GM12801 (cell line): ENCODE measurements around the gene SSR2.

Experiments used
- TF ChIP-seq, protein P1 (sequence below): IDR thresholded peaks from one replicate; pipeline ENCODE4 v1.5.1; 2011; ENCODE audit warnings: control low read depth; ENCODE audit not compliant: insufficient read length; ENCODE audit errors: extremely low read depth

The SSR2 gene

DNA sequence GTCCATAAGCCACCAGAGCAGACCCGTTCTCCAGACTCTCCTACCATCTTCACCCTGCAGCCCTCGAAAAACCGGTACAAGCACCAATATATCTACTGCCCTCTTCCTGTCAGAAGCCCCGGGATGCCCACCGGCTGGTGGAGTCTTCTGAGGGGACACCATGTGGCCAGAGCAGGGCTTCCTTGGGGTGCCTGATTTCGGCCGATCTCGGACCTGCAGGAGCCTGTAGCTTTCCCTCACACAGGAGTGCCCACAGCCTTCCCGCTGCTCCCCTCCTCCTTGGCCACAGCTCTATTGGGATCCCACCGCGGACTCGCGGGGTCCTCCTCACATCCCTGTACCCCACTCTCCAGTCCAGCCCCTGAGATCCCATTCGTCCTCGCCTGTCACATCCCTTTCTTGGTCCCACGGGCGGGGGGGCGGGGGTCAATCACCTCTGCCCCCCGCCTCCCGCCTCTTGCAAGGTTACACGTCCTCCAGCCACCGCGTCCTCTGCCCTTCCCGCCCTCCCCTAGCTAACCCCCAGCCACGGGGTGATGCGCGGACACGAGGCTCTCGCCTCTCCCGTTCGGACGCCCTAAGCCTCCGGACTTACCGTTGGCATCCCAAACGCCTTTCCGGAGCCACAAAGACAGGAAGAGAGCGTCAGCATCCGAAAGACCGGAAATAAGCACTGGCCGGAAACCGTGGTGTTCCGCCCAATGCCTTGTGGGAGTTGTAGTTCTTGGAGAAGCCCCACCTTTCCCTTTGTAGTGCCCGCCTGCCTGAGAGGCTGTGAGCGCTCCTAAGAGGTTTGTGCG, at the start of gene SSR2:
TSS of gene SSR2 (minus strand) at position 659 of the 800 bp plus-strand sequence. CDS start 784 bp downstream, outside the sequence.
- TF ChIP-seq, protein P1, sequence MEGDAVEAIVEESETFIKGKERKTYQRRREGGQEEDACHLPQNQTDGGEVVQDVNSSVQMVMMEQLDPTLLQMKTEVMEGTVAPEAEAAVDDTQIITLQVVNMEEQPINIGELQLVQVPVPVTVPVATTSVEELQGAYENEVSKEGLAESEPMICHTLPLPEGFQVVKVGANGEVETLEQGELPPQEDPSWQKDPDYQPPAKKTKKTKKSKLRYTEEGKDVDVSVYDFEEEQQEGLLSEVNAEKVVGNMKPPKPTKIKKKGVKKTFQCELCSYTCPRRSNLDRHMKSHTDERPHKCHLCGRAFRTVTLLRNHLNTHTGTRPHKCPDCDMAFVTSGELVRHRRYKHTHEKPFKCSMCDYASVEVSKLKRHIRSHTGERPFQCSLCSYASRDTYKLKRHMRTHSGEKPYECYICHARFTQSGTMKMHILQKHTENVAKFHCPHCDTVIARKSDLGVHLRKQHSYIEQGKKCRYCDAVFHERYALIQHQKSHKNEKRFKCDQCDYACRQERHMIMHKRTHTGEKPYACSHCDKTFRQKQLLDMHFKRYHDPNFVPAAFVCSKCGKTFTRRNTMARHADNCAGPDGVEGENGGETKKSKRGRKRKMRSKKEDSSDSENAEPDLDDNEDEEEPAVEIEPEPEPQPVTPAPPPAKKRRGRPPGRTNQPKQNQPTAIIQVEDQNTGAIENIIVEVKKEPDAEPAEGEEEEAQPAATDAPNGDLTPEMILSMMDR: no peak

- TF ChIP-seq, protein P1: no peak
These were observed 49.8 kb upstream of the SSR2 start for GRCh38 chr1:156070548-156070947.

GRCh38 chr1:156069490-156070455, 49.0 kb upstream of the SSR2 start:
- TF ChIP-seq, protein P1: no peak

GRCh38 chr1:156067262-156067661, 46.5 kb upstream of the SSR2 start:
- TF ChIP-seq, protein P1: no peak

GRCh38 chr1:156065871-156066270, 45.1 kb upstream of the SSR2 start:
- TF ChIP-seq, protein P1: no peak

- TF ChIP-seq, protein P1: no peak
These were observed 44.5 kb upstream of the SSR2 start for GRCh38 chr1:156065212-156065611.

DNA sequence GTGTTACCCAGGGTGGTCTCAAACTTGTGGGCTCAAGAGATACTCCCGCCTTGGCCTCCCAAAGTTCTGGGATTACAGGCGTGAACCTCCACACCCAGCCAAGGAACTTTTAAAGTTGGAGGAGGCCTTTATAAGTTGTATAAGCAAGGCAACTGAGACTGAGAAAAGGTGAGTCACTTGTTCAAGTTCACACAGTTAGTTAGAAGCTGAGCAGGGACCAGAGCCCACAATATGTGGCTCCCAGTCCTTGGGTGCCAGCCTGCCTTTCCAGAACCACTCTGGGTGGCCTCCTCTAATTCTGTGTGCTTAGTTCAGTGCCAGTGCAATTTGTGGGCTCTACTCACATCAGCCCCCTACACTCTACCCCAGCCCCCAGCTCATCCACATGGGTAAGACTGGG, 43.9 kb upstream of the SSR2 start:
- TF ChIP-seq, protein P1: no peak
